ENCODE measurements around the gene CRTAC1. TPM values are rescaled to one million over a fixed set of nuclear protein-coding genes. Genes with fewer than 3 reads are reported as not detected.

CRTAC1 gene
- polyA plus RNA-seq, 2 of the 4 experiments (the other 2 are of a cell fraction): 0.32 to 0.39 TPM

GRCh38 chr10:97888641-97889262, 141.7 kb downstream of the CRTAC1 start:
- ChIA-PET POLR2A (interaction anchor here (0.5 to 1.6 kb wide), 12 partner anchors 15 to 1845 kb away, joined by 3 to 11 read pairs (median 4); partner anchors contain the start of genes AVPI1 and ZFYVE27), CTCF (interaction anchor here (0.6 to 11.8 kb wide), 15 partner anchors 9 to 157 kb away, joined by 3 to 134 read pairs (median 5); no protein-coding TSS in a partner anchor)
- Histone ChIP-seq H3K9me3 (no peaks in the 10 kb centered on the region), H3K4me2 (peak overlapping the region; percentile 93), H3K27ac (peak overlapping the region; percentile 95 to 97), H3K4me3 (peak overlapping the region; percentile 25; the same call in 2 of the 3 replicates), H3K4me1 (peaks cover 43% of the 10 kb centered on the region)
- FAIRE-seq (no peak), DNase-seq (ENCODE audit: low read depth in 1 of 2, low spot score in 1 of 2) (peak; percentile 74 to 86), ATAC-seq (peak; percentile 66 to 70)
- no peak for TF ChIP-seq ZNF302 (CRISPR knock-in tag; IDR thresholded peaks at IDR 0.05)
- TF ChIP-seq CEBPB (IDR thresholded peaks at IDR 0.05): no peak
- TF ChIP-seq KDM1A (IDR thresholded peaks at IDR 0.05; ENCODE audit: low read depth): no peak
- peak; percentile 47 for TF ChIP-seq CTCF (IDR thresholded peaks at IDR 0.05)
- peak; percentile 76 for TF ChIP-seq MAX (IDR thresholded peaks at IDR 0.05)
- peak in 1 of 2 experiments; percentile 27; a peak in 1 of 5 replicates for TF ChIP-seq EP300 (IDR thresholded peaks at IDR 0.05)
- no peak for TF ChIP-seq HMGXB4 (CRISPR knock-in tag; IDR thresholded peaks at IDR 0.05; ENCODE audit: borderline replicate concordance)
- no peak for TF ChIP-seq CBX8 (IDR thresholded peaks at IDR 0.05)
- TF ChIP-seq ZFP36 (IDR thresholded peaks at IDR 0.05; ENCODE audit: borderline replicate concordance, partially characterized antibody): no peak
- no peak for TF ChIP-seq USF2 (IDR thresholded peaks at IDR 0.05)
- peak; percentile 46 for TF ChIP-seq FOSL2 (IDR thresholded peaks at IDR 0.05)
- TF ChIP-seq FOSL2 (CRISPR knock-in tag; IDR thresholded peaks at IDR 0.05): peak; percentile 85
- peak in 1 of 2 experiments; percentile 38; a peak in 2 of 5 replicates for TF ChIP-seq JUN (IDR thresholded peaks at IDR 0.05)
- TF ChIP-seq ATOH8 (CRISPR knock-in tag; IDR thresholded peaks at IDR 0.05; ENCODE audit: low read depth): peak; percentile 36; the same call in 1 of the 2 replicates
- peak; percentile 58 for TF ChIP-seq E2F6 (IDR thresholded peaks at IDR 0.05; ENCODE audit: borderline replicate concordance, low read depth)
- TF ChIP-seq JUNB (IDR thresholded peaks at IDR 0.05): peak; percentile 51; the same call in 1 of the 2 replicates
- WGBS (ENCODE audit: missing lambda C conversion rate): 22% methylated on average over 10 of the region's 12 CpGs

- Histone ChIP-seq H3K4me1 (peaks cover 47% of the 10 kb centered on the region), H3K9me3 (no peaks in the 10 kb centered on the region), H3K27ac (peak overlapping the region; percentile 95 to 97), H3K4me3 (no peak overlapping the region), H3K4me2 (peak overlapping the region; percentile 93)
- ChIA-PET POLR2A (interaction anchor here (0.6 to 1.6 kb wide), 5 partner anchors 19 to 201 kb away, joined by 3 to 11 read pairs (median 5); partner anchors contain the start of gene AVPI1), CTCF (interaction anchor here (0.6 to 11.8 kb wide), 12 partner anchors 8 to 155 kb away, joined by 3 to 134 read pairs (median 6); no protein-coding TSS in a partner anchor)
- TF ChIP-seq TP53 (CRISPR knock-in tag; IDR thresholded peaks at IDR 0.05) (no peak), SREBF2 (IDR thresholded peaks at IDR 0.05) (no peak), ESRRA (IDR thresholded peaks at IDR 0.05; ENCODE audit: borderline replicate concordance, low read length) (no peak), NR3C1 (IDR thresholded peaks at IDR 0.05) (no peak), EHF (CRISPR knock-in tag; IDR thresholded peaks at IDR 0.05) (no peak), USF2 (IDR thresholded peaks at IDR 0.05) (no peak)
- ATAC-seq (no peak), FAIRE-seq (no peak), DNase-seq (ENCODE audit: low read depth in 1 of 2, low spot score in 1 of 2) (no peak)
- WGBS (ENCODE audit: missing lambda C conversion rate): 93% methylated on average over 7 of the region's 7 CpGs
Measured at GRCh38 chr10:97888134-97888533, 142.3 kb downstream of the CRTAC1 start.

All from A549 (cell line).